LHCN-M2 (cell line): ENCODE measurements around the gene MAL. TPM values are rescaled to one million over a fixed set of nuclear protein-coding genes. Genes with fewer than 3 reads are reported as not detected.
"Not testable (repeated sequence)": the region's sequence is repeated elsewhere in the genome, so short reads cannot be mapped to it uniquely, and the experiment has no call there.

ENCODE experiments used
- DNase-seq: peaks from one replicate; pipeline ENCODE4 v3.0.0-alpha.2; 2012; ENCODE audit warnings: low read depth
- total RNA-seq: library from RNA; depleted of rRNA; stranded (reverse); fragments of >200 nt; gene quantifications from 2 replicates; pipeline ENCODE4 v1.2.3, GENCODE V29; 2014; rRNA removed

The MAL gene
- total RNA-seq, 1 experiment from 2014 or later, result not detected

GRCh38 chr2:95087379-95087778, 61.9 kb downstream of the MAL start:
- no peak for DNase-seq

- DNase-seq, result no peak
Observed at GRCh38 chr2:95091885-95092555, 66.5 kb downstream of the MAL start.

GRCh38 chr2:95098273-95098672, 72.8 kb downstream of the MAL start:
- not testable (repeated sequence) for DNase-seq

DNA sequence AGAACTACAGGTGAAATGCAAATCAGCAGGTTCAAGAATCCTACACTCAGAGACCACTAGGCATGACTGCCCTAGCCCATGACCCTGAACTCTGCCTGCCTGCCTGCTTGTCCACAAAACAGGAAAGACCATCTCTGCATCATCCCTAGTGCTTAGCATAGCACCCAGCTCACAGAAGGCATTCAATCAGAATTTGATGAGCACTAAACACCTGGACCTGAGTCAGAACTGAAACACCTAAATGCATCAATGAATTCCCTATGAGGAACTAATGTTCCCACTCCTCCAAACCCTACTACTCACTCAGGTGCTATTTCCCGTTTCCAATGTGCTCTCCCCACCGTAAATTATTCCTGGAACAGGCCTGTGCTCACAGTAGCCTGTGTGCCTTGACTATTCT, 74.4 kb downstream of the MAL start:
- DNase-seq, result no peak

Other genes with a start within 250 kb of the MAL start
- gene TEKT4, start 154.3 kb upstream of the MAL start, total RNA-seq, result not detected in 2 replicates
- gene MRPS5, start 96.1 kb downstream of the MAL start, total RNA-seq, result 40.5 and 44.8 TPM in 2 replicates
- gene ZNF514, start 134.1 kb downstream of the MAL start, total RNA-seq, result 7.5 and 8.1 TPM in 2 replicates
- 5.5 and 6.5 TPM in 2 replicates for gene ZNF2, start 140.1 kb downstream of the MAL start, total RNA-seq
- gene ZNF892, start 181.8 kb downstream of the MAL start, total RNA-seq, result 3.4 and 4.6 TPM in 2 replicates
- gene PROM2, start 248.7 kb downstream of the MAL start, total RNA-seq, result 0.06 TPM in 2 replicates